Prostate gland (tissue), 1 donor: Measurements from ENCODE around the gene COLGALT1.

Experiments used
- POLR2A ChIP-seq: fragments of 450-650 bp; IDR thresholded peaks from one replicate; pipeline ENCODE4 v1.6.1; 2016; ENCODE audit warnings: antibody characterized with exemption, mild to moderate bottlenecking
- POLR2AphosphoS5 ChIP-seq: sonication (generic); formaldehyde crosslinking; IDR thresholded peaks from one replicate; pipeline ENCODE4 v1.6.1; 2017; ENCODE audit warnings: antibody characterized with exemption

DNA sequence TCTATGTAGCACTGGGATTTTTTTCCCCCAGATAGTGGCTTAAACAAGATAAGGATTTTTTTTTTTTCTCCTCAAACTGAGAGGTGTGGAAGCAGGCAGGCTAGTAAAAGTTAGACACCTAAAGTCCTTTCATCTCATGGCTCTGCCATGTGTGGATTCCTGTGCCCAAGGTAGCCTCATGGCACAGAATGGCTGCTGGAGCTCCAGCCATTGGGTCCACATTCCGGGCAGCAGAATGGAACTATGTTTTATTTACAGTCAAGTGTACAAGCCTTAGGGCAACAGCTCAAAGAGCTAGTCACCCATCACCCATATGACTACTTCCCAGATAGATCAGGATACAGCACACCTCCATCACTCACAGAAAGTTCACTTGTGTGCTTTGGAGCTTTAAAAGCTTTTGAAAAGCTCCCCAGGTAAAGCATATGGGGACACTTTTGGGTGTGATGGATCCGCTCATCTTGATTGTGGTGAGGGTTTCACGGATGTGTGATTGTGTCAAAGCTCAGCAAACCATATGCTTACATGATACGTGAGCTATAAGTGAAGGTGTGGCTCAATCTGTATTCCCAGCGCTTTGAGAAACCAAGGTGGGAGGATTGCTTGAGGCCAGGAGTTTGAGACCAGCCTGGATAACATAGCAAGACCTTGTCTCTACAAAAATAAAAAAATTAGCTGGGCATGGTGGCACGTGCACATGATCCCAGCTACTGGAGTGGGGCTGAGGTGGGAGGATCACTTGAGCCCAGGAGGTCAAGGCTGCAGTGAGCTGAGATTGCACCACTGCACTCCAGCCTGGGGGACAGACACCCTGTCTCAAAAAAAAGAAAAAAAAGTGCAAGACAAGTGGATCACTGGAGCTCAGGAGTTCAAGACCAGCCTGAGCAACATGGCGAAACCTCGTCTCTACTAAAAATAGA, 25.9 kb upstream of the COLGALT1 start:
- TF ChIP-seq POLR2AphosphoS5, result no peak
- no peak for TF ChIP-seq POLR2A
